ENCODE results near the gene RTP2.

The RTP2 gene, protein sequence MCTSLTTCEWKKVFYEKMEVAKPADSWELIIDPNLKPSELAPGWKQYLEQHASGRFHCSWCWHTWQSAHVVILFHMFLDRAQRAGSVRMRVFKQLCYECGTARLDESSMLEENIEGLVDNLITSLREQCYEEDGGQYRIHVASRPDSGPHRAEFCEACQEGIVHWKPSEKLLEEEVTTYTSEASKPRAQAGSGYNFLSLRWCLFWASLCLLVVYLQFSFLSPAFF

DNA sequence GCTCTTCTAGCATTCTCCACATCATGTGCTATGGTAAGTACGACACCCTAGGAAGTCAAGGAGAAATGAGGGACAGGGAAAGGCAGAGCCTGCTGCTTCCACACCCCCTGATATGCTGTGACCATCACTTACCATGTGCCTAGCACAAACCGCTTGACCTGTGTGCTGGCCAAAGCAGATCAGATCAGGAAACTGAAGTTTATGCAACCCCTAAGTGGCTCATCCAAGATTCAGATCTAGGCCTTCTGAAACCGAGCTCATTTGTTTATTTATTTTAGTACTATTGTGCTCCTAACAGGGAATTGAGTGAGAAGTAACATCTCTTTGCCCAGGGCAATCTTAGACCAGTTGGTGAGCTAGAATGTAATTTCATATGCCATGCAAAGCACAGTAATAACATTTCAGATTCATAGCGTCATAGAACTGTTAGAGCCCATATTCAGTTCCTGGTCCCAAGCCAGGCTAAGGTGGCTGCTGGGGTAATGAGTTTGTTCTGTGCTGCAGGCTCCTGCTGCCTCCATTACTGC lies at the start of gene RTP2:
RTP2 (minus strand) TSS at position 51 of the 527 bp plus-strand sequence. CDS start 429 bp downstream, outside the sequence.
- H3K36me3 ChIP-seq (ENCODE audit: insufficient read depth, low read length), result no peaks in the 10 kb centered on the region
- H3K27ac ChIP-seq (ENCODE audit: low read depth, low read length), result no peak within 1 kb of the TSS
- H3K4me1 ChIP-seq (ENCODE audit: control insufficient read depth, insufficient read depth, low read length, unreplicated experiment), result no peaks in the 10 kb centered on the region
- H3K4me3 ChIP-seq (ENCODE audit: low read depth, low read length), result no peak within 1 kb of the TSS
- no peak within 1 kb of the TSS for H2AFZ ChIP-seq (ENCODE audit: low read length, unreplicated experiment)
- H3K27me3 ChIP-seq (ENCODE audit: insufficient read depth, low read length), result peaks cover 19% of the 10 kb centered on the region
- no peaks in the 10 kb centered on the region for H3K79me2 ChIP-seq (ENCODE audit: control insufficient read depth, insufficient read depth, low read length, unreplicated experiment)

DNA sequence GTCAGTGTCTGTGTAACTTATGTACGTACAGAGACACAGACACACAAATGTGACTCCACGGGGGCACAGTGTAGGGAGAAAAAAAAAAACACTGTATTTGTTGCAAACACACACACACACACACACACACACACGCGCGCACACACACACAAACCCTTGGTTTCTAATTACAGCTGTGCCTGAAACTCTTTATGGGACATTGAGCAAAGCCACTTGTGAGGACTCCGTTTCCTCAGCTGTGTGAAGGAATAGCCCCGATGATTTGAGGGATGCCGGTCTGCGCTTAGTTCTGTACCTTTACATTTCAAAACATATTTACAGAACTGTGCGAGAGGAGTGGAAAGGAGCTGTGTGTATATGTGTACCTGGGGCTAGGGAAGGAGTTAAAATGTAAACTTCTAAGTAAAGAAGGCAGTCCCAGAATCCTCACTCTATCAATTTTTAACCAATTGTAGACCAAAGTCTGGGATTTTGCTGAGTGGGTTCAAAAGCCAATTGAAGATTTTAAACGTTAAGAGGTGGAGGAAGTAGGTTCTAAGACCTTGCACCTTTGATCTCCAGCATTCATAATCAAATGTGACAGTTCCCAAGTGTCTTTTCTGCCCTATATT lies 48.3 kb upstream of the RTP2 start:
- Histone ChIP-seq H3K4me1 (ENCODE audit: control insufficient read depth, insufficient read depth, low read length, unreplicated experiment) (peaks cover 14% of the 10 kb centered on the region), H3K27me3 (ENCODE audit: insufficient read depth, low read length) (no peaks in the 10 kb centered on the region), H3K36me3 (ENCODE audit: insufficient read depth, low read length) (no peaks in the 10 kb centered on the region), H3K27ac (ENCODE audit: low read depth, low read length) (no peak overlapping the region), H3K4me3 (ENCODE audit: low read depth, low read length) (no peak overlapping the region), H2AFZ (ENCODE audit: low read length, unreplicated experiment) (no peak overlapping the region), H3K79me2 (ENCODE audit: control insufficient read depth, insufficient read depth, low read length, unreplicated experiment) (no peaks in the 10 kb centered on the region)

GRCh38 chr3:187750006-187750512 lies 47.7 kb upstream of the RTP2 start:
- no peak overlapping the region for H3K27ac ChIP-seq (ENCODE audit: low read depth, low read length)
- H3K4me1 ChIP-seq (ENCODE audit: control insufficient read depth, insufficient read depth, low read length, unreplicated experiment), result peaks cover 14% of the 10 kb centered on the region

DNA sequence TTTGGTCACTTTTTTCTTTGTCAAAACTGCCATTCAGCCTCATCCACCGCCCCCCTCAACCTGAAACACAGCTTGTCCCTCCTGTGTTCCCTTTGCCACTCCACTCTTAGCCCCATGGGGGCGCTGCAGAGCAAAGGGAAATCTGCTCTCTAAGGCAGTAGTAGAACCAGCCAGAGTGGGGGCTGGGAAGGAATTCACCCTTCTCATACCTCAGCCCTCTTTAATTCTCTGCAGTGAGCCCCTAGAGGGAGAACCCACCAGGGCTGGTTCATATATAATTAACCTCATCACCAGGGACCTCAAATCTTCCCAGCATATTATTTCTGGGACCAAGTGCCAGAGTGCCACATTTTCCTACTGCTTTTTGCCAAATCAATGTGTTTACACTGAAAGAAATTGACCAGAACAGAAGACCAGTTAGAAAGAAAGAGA lies 45.7 kb upstream of the RTP2 start:
- peak overlapping the region; percentile 96 for H3K4me3 ChIP-seq (ENCODE audit: low read depth, low read length)
- no peak overlapping the region for H2AFZ ChIP-seq (ENCODE audit: low read length, unreplicated experiment)
- no peaks in the 10 kb centered on the region for H3K27me3 ChIP-seq (ENCODE audit: insufficient read depth, low read length)
- H3K79me2 ChIP-seq (ENCODE audit: control insufficient read depth, insufficient read depth, low read length, unreplicated experiment), result peaks cover 18% of the 10 kb centered on the region
- peaks cover 14% of the 10 kb centered on the region for H3K4me1 ChIP-seq (ENCODE audit: control insufficient read depth, insufficient read depth, low read length, unreplicated experiment)
- no peaks in the 10 kb centered on the region for H3K36me3 ChIP-seq (ENCODE audit: insufficient read depth, low read length)
- 0 out of 2 replicates have a peak overlapping the region, but pooled peaks have one; percentile 97 for H3K27ac ChIP-seq (ENCODE audit: low read depth, low read length)

More at GRCh38 chr3:187750006-187750512, 47.7 kb upstream of the RTP2 start:
- no peak overlapping the region for H3K4me3 ChIP-seq (ENCODE audit: low read depth, low read length)
- no peak overlapping the region for H2AFZ ChIP-seq (ENCODE audit: low read length, unreplicated experiment)
- no peaks in the 10 kb centered on the region for H3K27me3 ChIP-seq (ENCODE audit: insufficient read depth, low read length)
- H3K36me3 ChIP-seq (ENCODE audit: insufficient read depth, low read length), result no peaks in the 10 kb centered on the region
- no peaks in the 10 kb centered on the region for H3K79me2 ChIP-seq (ENCODE audit: control insufficient read depth, insufficient read depth, low read length, unreplicated experiment)

DNA sequence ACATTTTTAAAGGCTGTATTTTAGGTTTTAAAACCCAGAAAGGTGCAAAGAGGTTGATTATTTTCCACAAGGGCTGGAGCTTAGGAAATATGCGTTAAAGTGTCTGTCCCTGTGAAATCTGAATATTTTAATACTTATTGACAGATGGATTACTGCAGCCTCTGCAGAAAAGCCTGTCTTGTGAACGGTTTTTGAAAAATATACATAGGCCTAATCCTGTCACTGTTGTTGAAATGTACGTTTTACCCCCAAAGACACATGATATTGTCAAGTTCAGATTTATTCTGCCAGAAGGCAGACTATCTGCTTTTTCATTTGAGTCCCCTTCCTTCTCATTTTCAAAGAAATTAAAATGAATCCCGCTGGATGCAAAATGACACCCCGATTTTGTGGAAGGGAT lies 45.1 kb upstream of the RTP2 start:
- no peaks in the 10 kb centered on the region for H3K36me3 ChIP-seq (ENCODE audit: insufficient read depth, low read length)
- H3K27me3 ChIP-seq (ENCODE audit: insufficient read depth, low read length), result no peaks in the 10 kb centered on the region
- peaks cover 14% of the 10 kb centered on the region for H3K4me1 ChIP-seq (ENCODE audit: control insufficient read depth, insufficient read depth, low read length, unreplicated experiment)
- H2AFZ ChIP-seq (ENCODE audit: low read length, unreplicated experiment), result no peak overlapping the region
- H3K4me3 ChIP-seq (ENCODE audit: low read depth, low read length), result peak overlapping the region; percentile 96
- H3K79me2 ChIP-seq (ENCODE audit: control insufficient read depth, insufficient read depth, low read length, unreplicated experiment), result peaks cover 24% of the 10 kb centered on the region
- peak overlapping the region; percentile 97 for H3K27ac ChIP-seq (ENCODE audit: low read depth, low read length)

- peak overlapping the region; percentile 97 for H3K27ac ChIP-seq (ENCODE audit: low read depth, low read length)
- H3K4me3 ChIP-seq (ENCODE audit: low read depth, low read length), result peak overlapping the region; percentile 96
- no peaks in the 10 kb centered on the region for H3K27me3 ChIP-seq (ENCODE audit: insufficient read depth, low read length)
- peak overlapping the region; percentile 52 for H2AFZ ChIP-seq (ENCODE audit: low read length, unreplicated experiment)
- H3K36me3 ChIP-seq (ENCODE audit: insufficient read depth, low read length), result no peaks in the 10 kb centered on the region
- peaks cover 32% of the 10 kb centered on the region for H3K79me2 ChIP-seq (ENCODE audit: control insufficient read depth, insufficient read depth, low read length, unreplicated experiment)
- H3K4me1 ChIP-seq (ENCODE audit: control insufficient read depth, insufficient read depth, low read length, unreplicated experiment), result peaks cover 17% of the 10 kb centered on the region
Observed at GRCh38 chr3:187746442-187747281, 44.3 kb upstream of the RTP2 start.

- peak overlapping the region; percentile 96 for H3K4me3 ChIP-seq (ENCODE audit: low read depth, low read length)
- no peaks in the 10 kb centered on the region for H3K36me3 ChIP-seq (ENCODE audit: insufficient read depth, low read length)
- H3K27ac ChIP-seq (ENCODE audit: low read depth, low read length), result peak overlapping the region; percentile 97
- H3K4me1 ChIP-seq (ENCODE audit: control insufficient read depth, insufficient read depth, low read length, unreplicated experiment), result peaks cover 17% of the 10 kb centered on the region
- peak overlapping the region; percentile 92 for H2AFZ ChIP-seq (ENCODE audit: low read length, unreplicated experiment)
- peaks cover 37% of the 10 kb centered on the region for H3K79me2 ChIP-seq (ENCODE audit: control insufficient read depth, insufficient read depth, low read length, unreplicated experiment)
- H3K27me3 ChIP-seq (ENCODE audit: insufficient read depth, low read length), result no peaks in the 10 kb centered on the region
Observed at GRCh38 chr3:187746059-187746441, 43.7 kb upstream of the RTP2 start.

- Histone ChIP-seq H3K36me3 (ENCODE audit: insufficient read depth, low read length) (no peaks in the 10 kb centered on the region), H3K4me3 (ENCODE audit: low read depth, low read length) (peak within 1 kb of the TSS; percentile 96), H3K27ac (ENCODE audit: low read depth, low read length) (peak within 1 kb of the TSS; percentile 97), H3K27me3 (ENCODE audit: insufficient read depth, low read length) (no peaks in the 10 kb centered on the region), H3K4me1 (ENCODE audit: control insufficient read depth, insufficient read depth, low read length, unreplicated experiment) (peaks cover 20% of the 10 kb centered on the region), H3K79me2 (ENCODE audit: control insufficient read depth, insufficient read depth, low read length, unreplicated experiment) (peaks cover 44% of the 10 kb centered on the region), H2AFZ (ENCODE audit: low read length, unreplicated experiment) (peak within 1 kb of the TSS; percentile 92)
Observed at GRCh38 chr3:187745201-187746058, 43.1 kb upstream of the RTP2 start, which contains the start of gene BCL6. TSS of gene BCL6 (minus strand) at chr3:187745468. CDS start at chr3:187733693, 11,775 bp downstream.

- Histone ChIP-seq H2AFZ (ENCODE audit: low read length, unreplicated experiment) (no peak overlapping the region), H3K79me2 (ENCODE audit: control insufficient read depth, insufficient read depth, low read length, unreplicated experiment) (peaks cover 45% of the 10 kb centered on the region), H3K27ac (ENCODE audit: low read depth, low read length) (peak overlapping the region; percentile 97)
Observed at GRCh38 chr3:187744169-187745151, 42.1 kb upstream of the RTP2 start.

More at GRCh38 chr3:187744169-187745151, 42.1 kb upstream of the RTP2 start:
- H3K27me3 ChIP-seq (ENCODE audit: insufficient read depth, low read length), result no peaks in the 10 kb centered on the region
- H3K4me3 ChIP-seq (ENCODE audit: low read depth, low read length), result peak overlapping the region; percentile 96
- peaks cover 24% of the 10 kb centered on the region for H3K4me1 ChIP-seq (ENCODE audit: control insufficient read depth, insufficient read depth, low read length, unreplicated experiment)
- no peaks in the 10 kb centered on the region for H3K36me3 ChIP-seq (ENCODE audit: insufficient read depth, low read length)
